Spleen (tissue), 7 donors: ENCODE measurements around the gene PFDN5.

Source experiments
- CTCF ChIP-seq, 11 experiments: fragments of 200-600 bp in 7 of 11; fragments of 450-650 bp in 4 of 11; sonication (generic) in 4 of 11; IDR thresholded peaks in 8 of 11; conservative IDR thresholded peaks in 3 of 11; 1 replicate in 7 of 11; 2 replicates in 4 of 11; pipeline versions ENCODE4 v1.4.0 to v1.8.0; 2016 to 2021; ENCODE audit warnings: antibody characterized with exemption in 11 of 11, inconsistent platforms in 4 of 11, mild to moderate bottlenecking in 1 of 11
- POLR2A ChIP-seq, 3 donors: fragments of 450-650 bp; IDR thresholded peaks; one replicate each; pipeline ENCODE4 v1.5.1; 2017; ENCODE audit warnings: antibody characterized with exemption in 3 of 3, mild to moderate bottlenecking in 1 of 3
- POLR2AphosphoS5 ChIP-seq, 3 donors: sonication (generic); formaldehyde crosslinking; IDR thresholded peaks; one replicate each; pipeline ENCODE4 v1.5.1; 2017; ENCODE audit warnings: antibody characterized with exemption in 3 of 3
- donor health status: DM: no; HTN: no; CAD: no; lungs with moderate emphysema.
- donor health status: DM: no; HTN: no; CAD: no.
- donor health status: DM: no; HTN: no; CAD: no.

DNA sequence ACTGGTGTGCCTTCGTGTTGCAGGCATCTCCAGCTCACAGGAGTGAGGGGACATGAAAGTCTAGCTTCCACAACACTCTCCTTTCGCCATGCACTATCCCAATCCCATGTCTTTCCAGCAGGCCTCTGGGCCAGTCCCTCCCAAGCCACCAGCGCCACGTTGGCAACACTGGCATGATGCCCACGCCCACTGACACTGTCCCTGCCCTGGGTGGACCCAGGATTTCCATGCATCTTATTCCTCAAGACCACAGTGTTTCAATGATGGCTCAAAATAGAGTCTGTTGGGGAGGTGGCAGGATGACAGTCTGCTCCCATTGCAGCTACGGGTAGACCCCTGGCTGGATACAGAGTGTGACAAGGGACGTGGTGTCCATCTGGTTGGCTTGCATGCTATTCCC is 38.5 kb downstream of the PFDN5 start:
- TF ChIP-seq CTCF (IDR thresholded peaks at IDR 0.05 in 8 of 11, conservative IDR thresholded peaks at IDR 0.05 in 3 of 11) (no peak), POLR2A (IDR thresholded peaks at IDR 0.05) (no peak), POLR2AphosphoS5 (IDR thresholded peaks at IDR 0.05) (no peak)
